T-helper 17 cell (primary cell): Measurements from ENCODE around the gene RAC3. TPM values are rescaled to one million over a fixed set of nuclear protein-coding genes. Genes with fewer than 3 reads are reported as not detected.
A peak's percentile ranks its signal among the peaks of the same experiment; 100 is the strongest.

Experiments used
- ATAC-seq: fragments of 150-1000 bp; cut with Tn5 transposase; 2 replicates; pipeline ENCODE4 v1.10.0; 2021; ENCODE audit warnings: mild to moderate bottlenecking, moderate library complexity
- DNase-seq, 3 donors: peaks; one replicate each; pipeline versions ENCODE4 v3.0.0 to v3.0.0-alpha.2; 2020 to 2021
- H3K9me3 ChIP-seq: one replicate; pipeline ENCODE4 v1.7.0; 2013; ENCODE audit warnings: low read length, mild to moderate bottlenecking; ENCODE audit not compliant: control insufficient read depth, poor library complexity, severe bottlenecking
- H3K27ac Mint-ChIP-seq: one replicate; pipeline ENCODE4 v1.8.0; 2022; ENCODE audit warnings: mild to moderate bottlenecking, moderate library complexity, mixed read lengths
- H3K27me3 Mint-ChIP-seq: one replicate; pipeline ENCODE4 v1.8.0; 2022; ENCODE audit warnings: mixed read lengths
- H3K36me3 Mint-ChIP-seq: one replicate; pipeline ENCODE4 v1.8.0; 2022; ENCODE audit warnings: low read depth, mixed read lengths
- H3K4me1 Mint-ChIP-seq: one replicate; pipeline ENCODE4 v1.8.0; 2022; ENCODE audit warnings: mild to moderate bottlenecking, mixed read lengths
- H3K4me3 Mint-ChIP-seq: one replicate; pipeline ENCODE4 v1.8.0; 2022; ENCODE audit warnings: mild to moderate bottlenecking, moderate library complexity, mixed read lengths
- total RNA-seq, 4 donors: library from RNA in 2 of 4; stranded (reverse) in 2 of 4; gene quantifications; one replicate each; pipeline ENCODE4 v1.2.3 and lab custom pipeline; 2022 to 2026

RAC3 gene
- total RNA-seq, 2 donors from 2014 or later = 2.6 to 3.1 TPM

DNA sequence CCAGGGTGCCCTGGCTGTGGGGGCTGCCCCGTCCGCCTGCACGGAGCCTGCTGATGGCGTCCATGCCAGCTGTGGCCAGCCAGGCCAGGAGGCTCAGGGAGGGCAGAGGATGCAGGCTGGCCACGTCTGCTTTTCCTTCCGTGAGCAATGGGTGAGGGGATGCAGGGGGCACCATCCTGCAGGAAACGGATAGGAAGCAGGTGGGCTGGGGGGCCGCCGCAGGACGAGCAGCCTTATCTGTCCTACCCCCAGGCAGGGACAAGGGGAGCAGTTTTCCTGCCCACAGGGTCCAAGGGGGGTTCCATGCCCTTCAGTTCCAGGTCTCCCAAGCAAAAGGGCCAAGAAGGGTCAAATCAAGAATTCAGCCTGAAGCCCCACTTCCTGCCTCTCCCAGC lies 27.4 kb downstream of the RAC3 start:
- H3K27ac Mint-ChIP-seq = no peak overlapping the region
- ATAC-seq (no peak), DNase-seq (peak in 1 of 3 donors; percentile 4)
- H3K4me1 Mint-ChIP-seq = peaks cover 2% of the 10 kb centered on the region
- H3K36me3 Mint-ChIP-seq = peaks cover 2% of the 10 kb centered on the region
- no peaks in the 10 kb centered on the region for H3K27me3 Mint-ChIP-seq
- H3K4me3 Mint-ChIP-seq = no peak overlapping the region
- no peaks in the 10 kb centered on the region for H3K9me3 ChIP-seq

DNA sequence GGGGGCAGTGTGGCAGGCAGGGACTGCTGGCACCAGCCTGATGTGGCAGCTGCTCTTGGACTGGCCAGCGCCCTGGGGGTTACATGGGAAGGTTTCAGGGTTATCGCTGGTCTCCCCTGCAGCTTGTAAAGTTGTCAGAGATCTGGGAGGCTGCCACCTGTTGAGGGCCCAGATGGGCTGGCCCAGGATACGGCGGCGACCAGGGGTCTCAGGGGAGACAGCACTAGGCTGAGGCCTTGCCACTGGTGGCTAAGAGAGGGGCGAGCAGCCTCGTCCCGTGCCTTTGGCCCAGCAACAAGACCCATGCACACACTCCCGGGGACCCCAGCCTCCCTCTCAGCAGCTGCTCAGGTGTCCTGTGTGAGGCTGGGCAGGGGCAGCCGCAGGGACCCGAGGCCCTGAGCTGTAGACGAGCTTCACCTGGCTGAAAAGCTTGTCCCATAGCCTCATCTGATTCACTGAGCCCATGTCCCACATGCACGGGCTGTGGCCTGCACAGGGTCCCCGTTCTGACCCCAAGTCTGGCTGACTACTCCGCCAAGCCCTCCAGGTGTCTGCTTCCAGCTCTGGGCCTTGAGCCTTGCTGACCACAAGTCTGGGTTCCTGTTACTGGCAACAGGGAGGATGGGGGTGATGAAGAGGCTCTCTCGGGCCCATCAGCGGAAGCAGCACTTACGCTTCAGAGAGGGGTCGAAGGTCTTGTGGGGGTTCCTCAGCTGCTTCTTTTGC lies 28.0 kb downstream of the RAC3 start:
- no peaks in the 10 kb centered on the region for H3K27me3 Mint-ChIP-seq
- peak in 1 of 3 donors; percentile 7 for DNase-seq
- no peak overlapping the region for H3K27ac Mint-ChIP-seq
- H3K4me1 Mint-ChIP-seq = peaks cover 2% of the 10 kb centered on the region
- ATAC-seq = no peak
- H3K4me3 Mint-ChIP-seq = no peak overlapping the region
- H3K9me3 ChIP-seq = no peaks in the 10 kb centered on the region
- peaks cover 2% of the 10 kb centered on the region for H3K36me3 Mint-ChIP-seq

DNA sequence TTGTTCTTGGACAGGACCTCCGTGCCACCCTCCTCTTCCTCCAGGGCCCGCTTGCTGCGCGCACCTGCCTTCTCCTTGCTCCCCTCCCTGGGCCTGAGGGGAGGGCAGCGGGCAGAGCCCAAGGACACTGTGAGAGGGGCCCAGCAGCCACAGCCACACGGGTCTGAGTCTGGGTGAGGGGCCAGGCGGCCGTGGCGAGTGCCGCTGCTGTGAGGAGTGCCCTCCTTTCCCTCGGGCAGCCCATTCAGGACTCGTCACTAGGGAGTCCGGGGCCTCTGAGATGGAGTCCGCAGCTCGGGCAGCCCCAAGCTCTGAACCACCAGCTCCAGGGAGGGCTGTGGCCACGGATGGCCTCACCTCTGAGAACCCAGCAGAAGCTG lies 28.5 kb downstream of the RAC3 start:
- Mint-ChIP-seq H3K36me3 (peaks cover 2% of the 10 kb centered on the region), H3K4me1 (peaks cover 2% of the 10 kb centered on the region), H3K27ac (no peak overlapping the region), H3K27me3 (no peaks in the 10 kb centered on the region), H3K4me3 (no peak overlapping the region)
- H3K9me3 ChIP-seq = no peaks in the 10 kb centered on the region
- ATAC-seq (no peak), DNase-seq (peak in 1 of 3 donors; percentile 8)

DNA sequence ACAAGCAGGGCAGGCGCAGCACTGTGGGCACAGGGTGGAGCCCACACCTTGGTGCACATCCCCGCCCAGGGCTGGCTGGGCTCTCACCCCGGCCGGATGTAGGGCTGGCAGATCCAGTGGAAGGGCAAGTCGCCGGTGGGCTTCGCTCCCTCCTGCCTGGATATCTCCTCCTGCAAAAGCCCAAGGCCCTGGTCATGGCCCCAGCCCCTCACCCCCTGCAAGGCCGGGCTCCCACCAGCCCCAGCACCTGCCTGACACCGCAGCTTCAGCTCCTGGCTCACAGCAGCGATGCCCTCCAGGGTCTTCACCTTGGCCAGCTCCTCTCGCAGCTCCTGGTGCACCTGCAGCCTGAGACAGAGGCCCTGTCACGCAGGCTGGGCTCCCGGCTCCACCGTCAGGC lies 29.1 kb downstream of the RAC3 start:
- Mint-ChIP-seq H3K4me3 (no peak overlapping the region), H3K4me1 (peaks cover 2% of the 10 kb centered on the region), H3K36me3 (peaks cover 2% of the 10 kb centered on the region), H3K27ac (no peak overlapping the region), H3K27me3 (no peaks in the 10 kb centered on the region)
- no peaks in the 10 kb centered on the region for H3K9me3 ChIP-seq
- ATAC-seq = no peak
- DNase-seq = peak in 1 of 3 donors; percentile 7

DNA sequence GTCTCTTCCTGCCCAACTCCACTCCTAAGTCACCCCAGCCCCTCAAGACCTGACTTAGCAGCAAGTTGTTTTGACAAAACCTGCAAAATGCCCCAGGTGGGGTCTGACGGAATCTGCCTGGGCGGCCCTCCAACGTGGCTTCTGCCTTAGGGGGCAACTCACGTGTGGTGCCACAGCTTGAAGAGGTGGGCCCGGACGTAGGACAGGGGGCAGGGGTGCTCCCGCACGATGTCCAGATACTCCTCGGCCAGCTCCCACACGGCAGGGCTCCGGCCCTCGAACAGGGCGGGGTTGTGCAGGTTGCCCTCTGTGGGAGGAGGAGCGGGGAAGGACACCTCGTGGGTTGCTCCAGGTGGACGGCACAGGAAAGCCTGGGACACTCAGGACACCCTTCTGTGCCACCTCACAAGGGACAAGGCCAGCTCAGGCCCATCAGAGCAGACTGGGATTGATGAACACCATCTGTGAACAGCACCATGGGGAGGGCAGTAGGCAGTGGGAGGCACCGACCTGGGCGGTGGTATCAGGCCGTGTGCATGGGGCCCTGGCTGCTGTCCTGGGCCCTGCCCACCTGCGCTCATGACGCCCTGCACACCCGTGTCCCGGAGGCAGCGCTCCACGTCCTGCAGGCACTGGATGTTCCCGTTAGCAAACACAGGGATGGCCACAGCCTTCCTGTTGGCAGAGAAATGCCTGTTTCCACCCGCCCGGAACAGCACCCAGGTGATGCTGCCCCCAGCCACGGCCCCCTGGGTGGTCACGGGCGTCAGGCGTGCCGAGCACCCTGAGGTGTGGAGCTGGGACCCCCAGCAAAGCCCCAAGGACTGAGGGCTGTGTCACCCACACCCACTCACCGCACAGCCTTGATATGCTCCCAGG lies 29.8 kb downstream of the RAC3 start:
- Mint-ChIP-seq H3K4me3 (no peak overlapping the region), H3K4me1 (peaks cover 4% of the 10 kb centered on the region), H3K27ac (no peak overlapping the region), H3K36me3 (peaks cover 2% of the 10 kb centered on the region), H3K27me3 (no peaks in the 10 kb centered on the region)
- ATAC-seq (no peak), DNase-seq (peak in 1 of 3 donors; percentile 6)
- H3K9me3 ChIP-seq = no peaks in the 10 kb centered on the region

DNA sequence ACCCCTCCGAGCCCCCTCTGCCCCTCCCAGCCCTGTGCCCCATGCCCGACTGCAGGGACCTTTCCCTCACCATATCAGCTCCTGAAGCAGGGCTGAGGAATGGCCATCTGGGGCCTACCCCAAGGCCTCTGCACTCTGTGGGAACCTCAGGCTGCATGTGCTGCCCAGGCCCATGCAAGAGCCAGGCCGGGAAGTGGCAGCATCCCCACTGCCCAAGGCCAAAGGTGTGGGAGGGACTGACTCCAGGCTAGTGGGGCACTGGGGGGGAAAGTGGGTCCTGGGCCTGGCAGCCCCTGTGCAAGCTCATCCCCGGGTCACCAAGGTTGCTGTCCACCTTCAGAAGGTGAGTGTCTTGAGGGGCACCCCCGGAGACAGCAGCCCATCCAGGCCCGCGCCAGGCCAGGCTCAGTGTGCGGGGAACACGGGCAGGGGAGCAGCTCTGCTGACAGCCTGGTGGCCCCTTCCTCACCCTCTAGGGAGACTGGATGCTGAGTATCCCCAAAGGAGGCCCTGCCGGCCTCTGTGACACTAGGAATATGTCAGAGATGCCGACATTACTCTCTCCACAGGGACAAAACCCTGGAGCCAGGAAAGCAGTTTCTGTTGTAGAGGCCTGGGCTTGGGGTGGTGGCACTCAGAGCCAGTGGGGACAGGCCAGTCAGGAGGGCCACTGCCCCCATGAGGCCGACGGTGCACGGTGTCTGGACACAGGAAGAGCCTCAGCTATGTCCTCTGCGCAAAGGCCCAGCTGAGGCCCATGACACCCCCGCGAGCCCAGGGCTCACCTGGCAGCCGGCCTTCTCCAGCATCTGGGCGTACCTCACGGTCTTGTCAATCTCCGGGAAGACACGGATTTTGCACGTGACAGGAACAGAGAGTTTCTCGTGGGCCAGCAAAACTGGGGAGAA lies 30.9 kb downstream of the RAC3 start:
- ATAC-seq (no peak), DNase-seq (peak in 1 of 3 donors; percentile 8)
- Mint-ChIP-seq H3K4me3 (no peak overlapping the region), H3K36me3 (peaks cover 2% of the 10 kb centered on the region), H3K27ac (no peak overlapping the region), H3K27me3 (no peaks in the 10 kb centered on the region), H3K4me1 (peaks cover 6% of the 10 kb centered on the region)
- no peaks in the 10 kb centered on the region for H3K9me3 ChIP-seq

DNA sequence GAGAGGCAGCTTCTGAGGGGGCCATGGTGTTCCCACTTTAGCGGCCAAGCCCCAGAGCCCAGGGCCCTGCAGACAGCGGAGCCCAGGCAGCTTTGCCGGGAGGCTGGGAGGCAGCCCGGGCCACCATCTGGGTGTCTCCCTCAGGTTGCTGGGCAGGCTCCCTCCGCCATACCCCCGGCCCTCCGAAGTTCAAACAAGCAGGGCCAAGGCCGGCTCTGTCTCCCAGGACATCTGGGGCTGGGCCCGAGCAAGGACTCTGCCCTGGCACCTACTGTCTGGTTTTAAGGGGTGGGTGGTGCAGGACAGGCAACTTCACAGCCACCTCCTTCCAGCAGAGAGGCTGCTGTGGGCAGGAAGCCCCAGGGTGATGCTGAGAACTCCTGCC lies 31.5 kb downstream of the RAC3 start:
- Mint-ChIP-seq H3K27me3 (no peaks in the 10 kb centered on the region), H3K4me1 (peaks cover 6% of the 10 kb centered on the region), H3K36me3 (peaks cover 2% of the 10 kb centered on the region), H3K4me3 (no peak overlapping the region), H3K27ac (no peak overlapping the region)
- H3K9me3 ChIP-seq = no peaks in the 10 kb centered on the region
- ATAC-seq = no peak
- DNase-seq = no peak

DNA sequence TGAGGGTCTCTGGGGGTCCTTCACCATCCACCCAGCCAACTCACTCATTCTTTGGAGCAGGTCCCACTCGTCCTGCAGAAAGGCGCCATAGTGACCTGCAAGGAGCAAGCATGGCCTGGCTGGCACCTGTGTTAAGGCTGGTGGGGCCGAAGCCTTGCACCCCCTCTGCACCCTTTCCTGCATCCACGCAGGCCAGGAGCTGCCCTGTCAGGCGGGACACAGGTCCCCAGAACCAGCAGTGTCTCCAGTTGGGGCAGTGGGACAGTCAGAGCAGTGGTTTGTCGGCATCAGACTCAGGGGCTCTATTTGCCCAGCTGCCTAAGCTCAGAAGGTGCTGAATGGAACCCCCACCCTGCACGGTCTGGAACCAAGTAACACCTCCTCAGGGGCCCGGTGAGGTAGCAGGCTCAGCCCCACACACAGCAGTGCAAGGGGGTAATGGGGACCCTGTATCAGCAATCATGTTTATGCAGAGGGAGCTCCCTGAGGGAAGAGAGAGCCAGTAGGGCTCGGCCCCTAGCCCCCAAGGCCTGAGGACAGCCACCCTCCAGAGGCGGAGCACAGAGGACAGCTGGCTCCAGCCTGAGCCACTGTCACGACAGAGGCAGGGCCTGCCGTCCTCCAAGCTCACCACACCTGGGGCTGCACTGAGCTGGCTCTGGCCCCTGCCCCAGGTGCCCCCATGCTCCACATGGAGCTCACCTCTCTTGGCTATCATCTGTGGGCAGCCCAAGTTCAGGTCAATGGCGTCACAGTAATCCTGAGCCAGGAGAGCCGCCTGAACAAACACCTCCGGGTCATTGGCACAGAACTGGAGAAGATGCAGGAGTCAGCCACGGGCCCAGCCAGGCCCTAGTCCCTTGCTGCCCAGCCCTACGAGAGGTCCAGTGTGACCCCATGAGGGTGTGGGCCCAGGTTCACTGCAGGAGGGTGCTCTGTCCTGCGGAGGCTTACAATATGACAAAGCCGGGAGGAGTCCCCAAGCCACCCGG lies 32.2 kb downstream of the RAC3 start:
- Mint-ChIP-seq H3K27ac (peak overlapping the region; percentile 14), H3K4me1 (peaks cover 6% of the 10 kb centered on the region), H3K4me3 (no peak overlapping the region), H3K36me3 (peaks cover 2% of the 10 kb centered on the region), H3K27me3 (no peaks in the 10 kb centered on the region)
- ATAC-seq (no peak), DNase-seq (no peak)
- no peaks in the 10 kb centered on the region for H3K9me3 ChIP-seq

DNA sequence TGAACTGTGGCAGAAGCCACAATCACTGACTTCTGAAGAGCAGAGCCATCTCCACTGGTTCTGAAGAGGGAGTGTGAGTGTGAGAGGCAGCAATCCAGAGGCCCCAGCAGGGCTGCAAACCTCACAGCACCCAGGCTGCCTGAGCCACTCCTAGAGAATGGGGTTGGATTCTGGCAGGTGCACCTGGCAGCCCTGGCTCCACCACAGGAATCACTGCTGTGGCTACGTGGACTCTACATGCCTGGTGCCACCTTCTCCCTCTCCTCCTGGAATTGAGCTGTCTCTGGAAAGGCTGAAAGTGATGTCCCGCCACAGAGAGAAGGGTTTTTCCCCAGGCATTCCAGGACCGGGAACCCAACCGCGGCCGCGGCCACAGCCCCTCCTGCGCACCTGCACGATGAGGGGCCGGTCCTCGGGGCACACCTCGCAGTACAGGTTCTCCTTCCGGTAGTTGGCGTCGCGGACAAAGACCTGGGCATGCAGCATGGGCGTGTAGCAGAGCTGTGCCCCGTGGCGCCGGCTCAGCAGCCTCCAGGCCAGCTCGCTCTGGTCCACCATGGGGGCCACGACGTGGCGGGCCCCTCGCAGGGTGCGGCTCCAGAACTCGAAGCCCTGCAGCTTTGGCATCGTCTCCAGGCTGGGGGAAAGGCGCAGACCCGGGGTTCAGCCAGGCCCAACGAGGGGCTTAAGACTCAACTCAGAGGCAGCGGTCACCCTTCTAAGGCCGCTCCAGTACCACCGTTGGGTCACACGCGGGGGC lies 33.1 kb downstream of the RAC3 start:
- Mint-ChIP-seq H3K27me3 (no peaks in the 10 kb centered on the region), H3K4me3 (peak overlapping the region; percentile 70), H3K27ac (peak overlapping the region; percentile 14), H3K36me3 (peaks cover 2% of the 10 kb centered on the region), H3K4me1 (peaks cover 6% of the 10 kb centered on the region)
- no peaks in the 10 kb centered on the region for H3K9me3 ChIP-seq
- ATAC-seq = no peak
- DNase-seq = no peak

DNA sequence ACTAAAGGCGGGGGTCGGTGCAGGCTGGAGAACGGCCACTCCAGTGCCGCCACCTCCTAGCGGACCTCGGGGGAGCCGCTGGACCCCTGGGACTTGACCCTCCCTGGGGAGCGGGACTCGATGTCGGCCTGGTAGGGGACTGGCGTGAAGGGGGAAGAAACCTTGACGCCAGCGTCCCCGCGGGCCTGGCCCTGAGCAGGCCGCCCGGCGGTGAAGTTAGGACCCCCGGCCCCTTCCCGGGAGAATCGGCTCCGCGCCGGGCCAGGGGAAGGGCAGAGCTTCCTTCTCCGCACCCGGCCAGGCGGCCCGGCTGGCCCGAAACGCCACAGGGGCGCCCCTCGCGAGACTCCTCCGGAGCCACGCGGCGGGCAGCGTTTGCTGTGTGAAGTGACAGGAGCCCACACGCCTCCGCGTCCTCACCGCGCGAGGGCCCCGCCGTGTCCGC lies 33.7 kb downstream of the RAC3 start:
- H3K4me3 Mint-ChIP-seq = peak overlapping the region; percentile 70
- H3K27me3 Mint-ChIP-seq = no peaks in the 10 kb centered on the region
- no peak overlapping the region for H3K27ac Mint-ChIP-seq
- DNase-seq (no peak), ATAC-seq (peak; percentile 71)
- peaks cover 5% of the 10 kb centered on the region for H3K4me1 Mint-ChIP-seq
- peaks cover under 1% of the 10 kb centered on the region for H3K36me3 Mint-ChIP-seq
- H3K9me3 ChIP-seq = no peaks in the 10 kb centered on the region

DNA sequence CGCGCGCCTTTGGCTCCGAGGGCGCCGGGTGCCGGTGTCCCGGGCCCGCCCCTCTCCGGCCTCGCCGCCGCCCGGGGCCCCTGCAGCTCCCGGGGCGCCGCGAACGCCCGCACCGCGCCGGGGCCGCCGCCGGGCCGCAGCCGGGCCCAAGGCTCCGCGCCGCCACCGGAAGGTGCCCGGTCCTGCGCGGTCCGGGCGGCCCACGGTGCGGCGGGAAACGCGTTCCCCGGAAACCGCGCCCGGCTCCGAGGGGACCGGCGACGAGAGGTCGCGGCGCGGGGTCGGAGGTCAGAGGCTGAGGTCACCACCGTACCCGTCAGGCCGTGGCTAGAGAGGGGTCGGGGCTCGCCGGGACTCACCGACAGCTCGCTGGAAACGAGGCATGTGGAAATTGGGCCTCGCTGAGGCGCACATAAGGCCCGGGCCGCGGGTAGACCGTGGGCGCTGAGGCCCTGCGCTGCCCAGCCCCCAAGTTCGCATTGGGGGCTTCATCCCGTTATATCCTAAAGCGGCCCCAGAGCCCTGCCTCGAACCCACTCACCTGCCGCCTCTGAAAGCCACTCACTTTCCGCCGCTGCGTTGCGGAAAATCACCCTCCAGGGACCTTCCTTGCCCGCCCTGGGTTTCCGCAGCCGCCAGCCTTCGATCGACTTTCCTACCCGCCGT lies 34.3 kb downstream of the RAC3 start, which contains the start of gene DUS1L:
Gene DUS1L, minus strand, starts transcription at position 167 of the 666 bp plus-strand sequence. CDS start 745 bp downstream, outside the sequence.
- DNase-seq (peak; percentile 54 to 74 (median 66)), ATAC-seq (peak; percentile 92)
- no peaks in the 10 kb centered on the region for H3K9me3 ChIP-seq
- no peaks in the 10 kb centered on the region for H3K27me3 Mint-ChIP-seq
- peak within 1 kb of the TSS; percentile 87 for H3K27ac Mint-ChIP-seq
- H3K36me3 Mint-ChIP-seq = no peaks in the 10 kb centered on the region
- H3K4me3 Mint-ChIP-seq = peak within 1 kb of the TSS; percentile 89
- H3K4me1 Mint-ChIP-seq = peaks cover 4% of the 10 kb centered on the region
